K562 (cell line): Measurements from ENCODE around the gene KLHDC10. TPM values are rescaled to one million over a fixed set of nuclear protein-coding genes. Genes with fewer than 3 reads are reported as not detected.
A peak's percentile ranks its signal among the peaks of the same experiment; 100 is the strongest.

Experiments used
- ARID2 ChIP-seq: fragments of 450-650 bp; IDR thresholded peaks from 2 replicates; pipeline ENCODE4 v1.6.1; 2017; ENCODE audit warnings: antibody characterized with exemption, mild to moderate bottlenecking
- BCL6 ChIP-seq: fragments of 250-450 bp; sonication (Bioruptor Pico); IDR thresholded peaks from 2 replicates; pipeline ENCODE4 v1.4.0; 2020
- BCOR ChIP-seq: fragments of 450-650 bp; IDR thresholded peaks from 2 replicates; pipeline ENCODE4 v1.6.1; 2016
- BRD9 ChIP-seq: fragments of 450-650 bp; IDR thresholded peaks from 2 replicates; pipeline ENCODE4 v1.6.1; 2018; ENCODE audit warnings: low read depth; ENCODE audit not compliant: partially characterized antibody
- CHD4 ChIP-seq: fragments of 200-600 bp; sonication (generic); IDR thresholded peaks from 3 replicates; pipeline ENCODE4 v1.6.1; 2012; ENCODE audit warnings: low read depth, mild to moderate bottlenecking, mixed read lengths, low read length, inconsistent platforms; ENCODE audit not compliant: insufficient read depth, insufficient replicate concordance, poor library complexity, severe bottlenecking
- CSDE1 ChIP-seq, 2 experiments: fragments of 450-650 bp; IDR thresholded peaks; 2 replicates each; pipeline ENCODE4 v1.6.1; 2016; ENCODE audit warnings: mild to moderate bottlenecking in 1 of 2
- FOXK2 ChIP-seq, 2 experiments: fragments of 450-650 bp; IDR thresholded peaks in 1 of 2; conservative IDR thresholded peaks in 1 of 2; 2 replicates each; pipeline ENCODE4 v1.6.1; 2016; ENCODE audit warnings: low read depth in 2 of 2, mild to moderate bottlenecking in 1 of 2
- NFIC ChIP-seq: fragments of 450-650 bp; IDR thresholded peaks from 2 replicates; pipeline ENCODE4 v1.6.1; 2017; ENCODE audit warnings: mild to moderate bottlenecking, inconsistent platforms
- NFRKB ChIP-seq: fragments of 450-650 bp; IDR thresholded peaks from 2 replicates; pipeline ENCODE4 v1.6.1; 2016; ENCODE audit warnings: low read depth
- NR3C1 ChIP-seq: sonication (generic); formaldehyde crosslinking; IDR thresholded peaks from 2 replicates; pipeline ENCODE4 v1.8.1; 2022; ENCODE audit warnings: missing genetic modification reagents
- RAD21 ChIP-seq, 2 experiments: fragments of 250-450 bp in 1 of 2; fragments of 450-650 bp in 1 of 2; sonication (Bioruptor Pico) in 1 of 2; formaldehyde crosslinking in 1 of 2; IDR thresholded peaks in 1 of 2; conservative IDR thresholded peaks in 1 of 2; 2 replicates each; pipeline versions ENCODE4 v1.4.0 to v1.8.0; 2020 to 2022; ENCODE audit warnings: mild to moderate bottlenecking in 2 of 2, moderate library complexity in 1 of 2
- STAG1 ChIP-seq: sonication (generic); formaldehyde crosslinking; IDR thresholded peaks from 2 replicates; pipeline ENCODE4 v1.5.0; 2020; ENCODE audit warnings: missing genetic modification reagents, borderline replicate concordance
- TOE1 ChIP-seq, 2 experiments: fragments of 450-650 bp in 1 of 2; sonication (generic) in 1 of 2; formaldehyde crosslinking in 1 of 2; IDR thresholded peaks; 2 replicates each; pipeline versions ENCODE4 v1.7.1 to v1.8.0; 2016 to 2022; ENCODE audit warnings: borderline replicate concordance in 2 of 2, mild to moderate bottlenecking in 2 of 2, antibody characterized with exemption in 1 of 2, inconsistent platforms in 1 of 2, low read depth in 1 of 2, missing genetic modification reagents in 1 of 2, moderate library complexity in 1 of 2
- polyA plus RNA-seq, 8 experiments: library from polyadenylated mRNA; depleted of rRNA in 4 of 8; stranded (reverse) in 5 of 8; unstranded in 3 of 8; fragments of >200 nt; fragmentation: Nextera tagmentation in 2 of 8; fragmentation: Illumina TruSeq in 1 of 8; extraction: Ambion mirVana in 2 of 8; extraction: Trizol in 1 of 8; gene quantifications; 2 replicates each; pipeline versions ENCODE4 v1.2.1 to v1.2.3, GENCODE V29; 2011 to 2014; ENCODE audit warnings: inconsistent platforms in 1 of 8, missing spikeins in 1 of 8
- total RNA-seq, 7 experiments: library from RNA; depleted of rRNA in 6 of 7; stranded (reverse); fragments of >200 nt in 6 of 7; fragmentation: Illumina TruSeq in 2 of 7; extraction: Trizol in 2 of 7; gene quantifications; 2 replicates each; pipeline versions ENCODE4 v1.2.1 to v1.2.3, GENCODE V29; 2011 to 2021; ENCODE audit warnings: low replicate concordance in 1 of 7
- TF ChIP-seq, protein P1 (sequence below): fragments of 450-650 bp; IDR thresholded peaks from 2 replicates; pipeline ENCODE4 v1.6.1; 2018; ENCODE audit not compliant: partially characterized antibody
- TF ChIP-seq, protein P2 (sequence below): sonication (generic); formaldehyde crosslinking; IDR thresholded peaks from 2 replicates; pipeline ENCODE4 v1.8.0; 2022; ENCODE audit warnings: mild to moderate bottlenecking, missing genetic modification reagents
- TF ChIP-seq, protein P3 (sequence below): sonication (generic); formaldehyde crosslinking; IDR thresholded peaks from 2 replicates; pipeline ENCODE4 v1.8.0; 2022; ENCODE audit warnings: mild to moderate bottlenecking, low read depth, missing genetic modification reagents

The KLHDC10 gene
- total and polyA plus RNA-seq, 9 of the 15 experiments (the other 6 are each of a cell fraction or from before 2014, with no cell fraction given): 9.8 to 80.5 (median 31.4) TPM

DNA sequence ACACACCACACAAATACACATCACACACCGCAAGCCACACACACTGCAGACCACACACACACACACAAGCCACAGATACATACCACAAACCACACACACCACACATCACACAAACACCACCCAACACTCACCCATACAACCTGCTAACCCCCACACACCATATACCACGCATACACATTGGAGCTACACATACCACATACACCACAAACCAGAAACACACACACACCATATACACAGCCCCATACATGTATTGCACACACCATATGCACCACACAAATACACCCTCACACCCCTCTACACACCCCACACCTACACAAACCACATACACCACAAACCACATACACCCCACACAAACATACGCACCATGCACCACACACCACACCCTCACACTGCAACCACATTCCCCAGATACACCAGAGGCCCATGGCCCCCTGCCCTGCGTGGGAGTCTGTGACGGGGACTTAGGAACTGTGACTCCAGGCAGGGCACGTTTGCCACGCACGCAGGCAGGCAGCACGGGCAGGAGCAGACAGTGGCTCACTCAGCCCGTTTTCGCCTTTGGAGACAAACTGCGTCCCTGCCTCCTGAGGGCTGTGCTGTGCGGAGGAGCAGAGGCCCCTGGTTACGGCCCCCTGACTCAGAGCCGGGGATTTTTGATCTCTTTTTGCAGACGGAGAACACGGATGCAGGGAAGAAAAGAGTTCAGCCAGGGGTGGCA lies 82.3 kb downstream of the KLHDC10 start (continued):
- TF ChIP-seq, protein P1, sequence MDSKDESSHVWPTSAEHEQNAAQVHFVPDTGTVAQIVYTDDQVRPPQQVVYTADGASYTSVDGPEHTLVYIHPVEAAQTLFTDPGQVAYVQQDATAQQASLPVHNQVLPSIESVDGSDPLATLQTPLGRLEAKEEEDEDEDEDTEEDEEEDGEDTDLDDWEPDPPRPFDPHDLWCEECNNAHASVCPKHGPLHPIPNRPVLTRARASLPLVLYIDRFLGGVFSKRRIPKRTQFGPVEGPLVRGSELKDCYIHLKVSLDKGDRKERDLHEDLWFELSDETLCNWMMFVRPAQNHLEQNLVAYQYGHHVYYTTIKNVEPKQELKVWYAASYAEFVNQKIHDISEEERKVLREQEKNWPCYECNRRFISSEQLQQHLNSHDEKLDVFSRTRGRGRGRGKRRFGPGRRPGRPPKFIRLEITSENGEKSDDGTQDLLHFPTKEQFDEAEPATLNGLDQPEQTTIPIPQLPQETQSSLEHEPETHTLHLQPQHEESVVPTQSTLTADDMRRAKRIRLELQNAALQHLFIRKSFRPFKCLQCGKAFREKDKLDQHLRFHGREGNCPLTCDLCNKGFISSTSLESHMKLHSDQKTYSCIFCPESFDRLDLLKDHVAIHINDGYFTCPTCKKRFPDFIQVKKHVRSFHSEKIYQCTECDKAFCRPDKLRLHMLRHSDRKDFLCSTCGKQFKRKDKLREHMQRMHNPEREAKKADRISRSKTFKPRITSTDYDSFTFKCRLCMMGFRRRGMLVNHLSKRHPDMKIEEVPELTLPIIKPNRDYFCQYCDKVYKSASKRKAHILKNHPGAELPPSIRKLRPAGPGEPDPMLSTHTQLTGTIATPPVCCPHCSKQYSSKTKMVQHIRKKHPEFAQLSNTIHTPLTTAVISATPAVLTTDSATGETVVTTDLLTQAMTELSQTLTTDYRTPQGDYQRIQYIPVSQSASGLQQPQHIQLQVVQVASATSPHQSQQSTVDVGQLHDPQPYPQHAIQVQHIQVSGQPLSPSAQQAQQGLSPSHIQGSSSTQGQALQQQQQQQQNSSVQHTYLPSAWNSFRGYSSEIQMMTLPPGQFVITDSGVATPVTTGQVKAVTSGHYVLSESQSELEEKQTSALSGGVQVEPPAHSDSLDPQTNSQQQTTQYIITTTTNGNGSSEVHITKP: peak; percentile 10
- TF ChIP-seq ARID2: peak; percentile 60; the same call in 1 of the 2 replicates
- TF ChIP-seq BCOR: peak; percentile 67; the same call in 1 of the 2 replicates
- peak; percentile 13 for TF ChIP-seq CHD4
- TF ChIP-seq RAD21 (CRISPR knock-in tag; conservative IDR thresholded peaks at IDR 0.05 in 1 of 2, IDR thresholded peaks at IDR 0.05 in 1 of 2): no peak
- 0 out of 2 replicates have a peak, but pooled peaks have one; percentile 25 for TF ChIP-seq NFIC
- no peak for TF ChIP-seq TOE1 (IDR thresholded peaks at IDR 0.05; ENCODE audit: borderline replicate concordance)
- TF ChIP-seq TOE1 (CRISPR knock-in tag; IDR thresholded peaks at IDR 0.05; ENCODE audit: borderline replicate concordance, low read depth): 0 out of 2 replicates have a peak, but pooled peaks have one; percentile 31
- TF ChIP-seq BRD9: peak; percentile 29
- TF ChIP-seq STAG1 (CRISPR knock-in tag): 0 out of 2 replicates have a peak, but pooled peaks have one; percentile 23
- TF ChIP-seq, protein P2, sequence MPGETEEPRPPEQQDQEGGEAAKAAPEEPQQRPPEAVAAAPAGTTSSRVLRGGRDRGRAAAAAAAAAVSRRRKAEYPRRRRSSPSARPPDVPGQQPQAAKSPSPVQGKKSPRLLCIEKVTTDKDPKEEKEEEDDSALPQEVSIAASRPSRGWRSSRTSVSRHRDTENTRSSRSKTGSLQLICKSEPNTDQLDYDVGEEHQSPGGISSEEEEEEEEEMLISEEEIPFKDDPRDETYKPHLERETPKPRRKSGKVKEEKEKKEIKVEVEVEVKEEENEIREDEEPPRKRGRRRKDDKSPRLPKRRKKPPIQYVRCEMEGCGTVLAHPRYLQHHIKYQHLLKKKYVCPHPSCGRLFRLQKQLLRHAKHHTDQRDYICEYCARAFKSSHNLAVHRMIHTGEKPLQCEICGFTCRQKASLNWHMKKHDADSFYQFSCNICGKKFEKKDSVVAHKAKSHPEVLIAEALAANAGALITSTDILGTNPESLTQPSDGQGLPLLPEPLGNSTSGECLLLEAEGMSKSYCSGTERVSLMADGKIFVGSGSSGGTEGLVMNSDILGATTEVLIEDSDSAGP (CRISPR knock-in tag): 0 out of 2 replicates have a peak, but pooled peaks have one; percentile 42
- TF ChIP-seq NR3C1 (CRISPR knock-in tag): no peak
- 0 out of 4 replicates have a peak, but pooled peaks of 1 of the 2 experiments have one; percentile 33 for TF ChIP-seq FOXK2 (conservative IDR thresholded peaks at IDR 0.05 in 1 of 2, IDR thresholded peaks at IDR 0.05 in 1 of 2; ENCODE audit: low read depth in 2 of 2)
- TF ChIP-seq, protein P3, sequence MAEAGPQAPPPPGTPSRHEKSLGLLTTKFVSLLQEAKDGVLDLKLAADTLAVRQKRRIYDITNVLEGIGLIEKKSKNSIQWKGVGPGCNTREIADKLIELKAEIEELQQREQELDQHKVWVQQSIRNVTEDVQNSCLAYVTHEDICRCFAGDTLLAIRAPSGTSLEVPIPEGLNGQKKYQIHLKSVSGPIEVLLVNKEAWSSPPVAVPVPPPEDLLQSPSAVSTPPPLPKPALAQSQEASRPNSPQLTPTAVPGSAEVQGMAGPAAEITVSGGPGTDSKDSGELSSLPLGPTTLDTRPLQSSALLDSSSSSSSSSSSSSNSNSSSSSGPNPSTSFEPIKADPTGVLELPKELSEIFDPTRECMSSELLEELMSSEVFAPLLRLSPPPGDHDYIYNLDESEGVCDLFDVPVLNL (CRISPR knock-in tag): peak; percentile 65; the same call in 1 of the 2 replicates
- 0 out of 2 replicates have a peak, but pooled peaks have one; percentile 46 for TF ChIP-seq NFRKB
- no peak for TF ChIP-seq BCL6 (CRISPR knock-in tag)
- TF ChIP-seq CSDE1 (IDR thresholded peaks at IDR 0.05): 0 out of 4 replicates have a peak, but pooled peaks of 1 of the 2 experiments have one; percentile 56
